ENCODE measurements around the gene TMPRSS4. TPM values are rescaled to one million over a fixed set of nuclear protein-coding genes. Genes with fewer than 3 reads are reported as not detected.

TMPRSS4 gene
- total and polyA plus RNA-seq, 9 of the 15 experiments (the other 6 are each of a cell fraction or from before 2014, with no cell fraction given), result 4.0 to 10.0 (median 5.6) TPM

GRCh38 chr11:118057251-118058145, 19.4 kb upstream of the TMPRSS4 start:
- H3K36me3 ChIP-seq (ENCODE audit: control insufficient read depth, insufficient read depth, low read length), result no peaks in the 10 kb centered on the region
- H3K9me1 ChIP-seq (ENCODE audit: control insufficient read depth, insufficient read depth, low read length), result no peaks in the 10 kb centered on the region
- no peak overlapping the region for H3K27ac ChIP-seq (ENCODE audit: extremely low read depth, low read depth, low read length)
- FAIRE-seq, result no peak
- TF ChIP-seq CTBP1 (IDR thresholded peaks at IDR 0.05; ENCODE audit: borderline replicate concordance) (peak; percentile 25; the same call in 1 of the 2 replicates), WHSC1 (IDR thresholded peaks at IDR 0.05; ENCODE audit: low read length) (no peak), MEIS2 (IDR thresholded peaks at IDR 0.05; ENCODE audit: partially characterized antibody) (peak; percentile 8)
- intact Hi-C loops (cut with micrococcal nuclease) (no loop called here), in situ Hi-C loops (cut with MboI) (loop anchor here (5.0 to 10.0 kb wide), 2 partner anchors 110 to 633 kb away; no protein-coding TSS in a partner anchor)
- no peaks in the 10 kb centered on the region for H4K20me1 ChIP-seq (replicated peaks; ENCODE audit: control insufficient read depth, insufficient read depth, low read length)
- H3K9me3 ChIP-seq (replicated peaks; ENCODE audit: control insufficient read depth, insufficient read depth, low read depth, low read length), result no peaks in the 10 kb centered on the region
- H3K27me3 ChIP-seq (ENCODE audit: control insufficient read depth in 2 of 2, insufficient read depth in 2 of 2, low read length in 2 of 2), result peaks cover 17 to 44% of the 10 kb centered on the region in 2 experiments; a peak in 4 of 5 replicates
- no peak overlapping the region for H3K4me2 ChIP-seq (ENCODE audit: insufficient read depth, low read length)
- no peaks in the 10 kb centered on the region for H3K79me2 ChIP-seq (ENCODE audit: control insufficient read depth, insufficient read depth, low read length)
- H3K4me3 ChIP-seq, result no peak overlapping the region
- CTCF ChIA-PET (ENCODE audit: low intra/inter-chr PET ratio), result no interaction called here
- BruUV-seq (replicated peaks), result no TSS peak
- H3K9ac ChIP-seq (ENCODE audit: insufficient read depth in 1 of 2, low read depth in 2 of 2, low read length in 2 of 2), result 0 out of 4 replicates have a peak overlapping the region, but pooled peaks of 1 of the 2 experiments have one; percentile 42
- ATAC-seq, result no peak
- H2AFZ ChIP-seq (ENCODE audit: low read depth, low read length), result no peak overlapping the region
- no peak for DNase-seq (ENCODE audit: extremely low read depth in 1 of 4, low spot score in 3 of 4)
- POLR2A ChIA-PET, result no interaction called here
- peaks cover 13 to 29% of the 10 kb centered on the region in 2 experiments for H3K4me1 ChIP-seq (replicated peaks in 1 of 2; ENCODE audit: control insufficient read depth in 2 of 2, insufficient read depth in 2 of 2, low read length in 2 of 2)
- WGBS (ENCODE audit: insufficient coverage, low coverage, missing lambda C conversion rate), result 3% methylated on average over 14 of the region's 14 CpGs
